ENCODE results near the gene PDC. TPM values are rescaled to one million over a fixed set of nuclear protein-coding genes. Genes with fewer than 3 reads are reported as not detected.

Gene PDC
- 285 TPM for total RNA-seq

DNA sequence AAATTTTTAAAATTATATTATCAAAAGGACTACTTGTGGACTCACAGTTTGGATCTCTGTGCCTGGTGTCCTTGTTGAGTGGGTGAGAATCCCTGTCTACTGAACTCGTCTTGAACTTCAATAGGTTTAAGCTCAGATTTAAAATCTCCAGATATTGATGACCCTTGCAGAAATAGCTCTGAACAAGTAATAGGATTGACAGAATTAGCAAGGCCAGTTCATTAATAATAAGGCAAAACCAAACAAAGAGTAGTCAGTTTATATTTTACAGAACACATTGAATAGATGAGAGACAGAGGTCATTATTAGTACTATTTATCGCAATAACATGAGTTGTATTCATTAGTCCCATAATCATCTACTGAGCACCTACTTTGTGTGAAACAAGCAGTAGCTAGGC, at the start of gene PDC:
PDC (minus strand) TSS at position 101 of the 400 bp plus-strand sequence. CDS start 11,655 bp downstream, outside the sequence.

Other genes starting within 250 kb of the PDC start
- 0.22 TPM for gene PRG4, start 164.8 kb downstream of the PDC start, total RNA-seq
- 166 TPM for gene TPR, start 85.9 kb downstream of the PDC start, total RNA-seq
- 46.9 TPM for gene ODR4, start 85.3 kb downstream of the PDC start, total RNA-seq
- gene PTGS2, start 219.3 kb upstream of the PDC start, total RNA-seq, result 9.1 TPM